ENCODE data around the gene ZNF219.

DNA sequence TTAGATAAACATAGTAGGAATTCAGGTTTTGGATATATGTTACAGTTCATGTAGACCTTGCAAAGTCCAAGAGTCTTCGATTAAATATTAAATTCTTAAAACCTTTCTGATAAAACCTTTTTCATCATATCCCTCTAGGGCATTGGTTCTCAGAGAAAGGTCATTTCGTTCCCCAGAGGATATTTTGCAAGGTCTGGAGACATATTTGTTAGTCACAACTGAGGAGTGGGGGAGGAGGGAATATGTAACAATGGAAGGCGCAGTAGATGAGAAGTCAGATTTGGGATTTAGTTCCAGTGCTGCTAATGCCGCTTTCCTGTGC, 7.7 kb upstream of the ZNF219 start:
- TF ChIP-seq, protein P1, sequence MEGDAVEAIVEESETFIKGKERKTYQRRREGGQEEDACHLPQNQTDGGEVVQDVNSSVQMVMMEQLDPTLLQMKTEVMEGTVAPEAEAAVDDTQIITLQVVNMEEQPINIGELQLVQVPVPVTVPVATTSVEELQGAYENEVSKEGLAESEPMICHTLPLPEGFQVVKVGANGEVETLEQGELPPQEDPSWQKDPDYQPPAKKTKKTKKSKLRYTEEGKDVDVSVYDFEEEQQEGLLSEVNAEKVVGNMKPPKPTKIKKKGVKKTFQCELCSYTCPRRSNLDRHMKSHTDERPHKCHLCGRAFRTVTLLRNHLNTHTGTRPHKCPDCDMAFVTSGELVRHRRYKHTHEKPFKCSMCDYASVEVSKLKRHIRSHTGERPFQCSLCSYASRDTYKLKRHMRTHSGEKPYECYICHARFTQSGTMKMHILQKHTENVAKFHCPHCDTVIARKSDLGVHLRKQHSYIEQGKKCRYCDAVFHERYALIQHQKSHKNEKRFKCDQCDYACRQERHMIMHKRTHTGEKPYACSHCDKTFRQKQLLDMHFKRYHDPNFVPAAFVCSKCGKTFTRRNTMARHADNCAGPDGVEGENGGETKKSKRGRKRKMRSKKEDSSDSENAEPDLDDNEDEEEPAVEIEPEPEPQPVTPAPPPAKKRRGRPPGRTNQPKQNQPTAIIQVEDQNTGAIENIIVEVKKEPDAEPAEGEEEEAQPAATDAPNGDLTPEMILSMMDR (IDR thresholded peaks at IDR 0.05), result no peak
- no peak for TF ChIP-seq EZH2 (IDR thresholded peaks at IDR 0.05; ENCODE audit: borderline replicate concordance, insufficient read depth, low read depth, low read length, poor library complexity, severe bottlenecking)
